Measurements from ENCODE around the gene LIN7B. TPM values are rescaled to one million over a fixed set of nuclear protein-coding genes. Genes with fewer than 3 reads are reported as not detected.

LIN7B gene, protein sequence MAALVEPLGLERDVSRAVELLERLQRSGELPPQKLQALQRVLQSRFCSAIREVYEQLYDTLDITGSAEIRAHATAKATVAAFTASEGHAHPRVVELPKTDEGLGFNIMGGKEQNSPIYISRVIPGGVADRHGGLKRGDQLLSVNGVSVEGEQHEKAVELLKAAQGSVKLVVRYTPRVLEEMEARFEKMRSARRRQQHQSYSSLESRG
- total RNA-seq (8.0 and 10.9 TPM in 2 replicates), polyA plus RNA-seq (2.6 TPM in 2 replicates), polyA minus RNA-seq (ENCODE audit: low replicate concordance) (0.75 and 1.6 TPM in 2 replicates)
- polyA plus RNA-seq (2012) = 5.5 and 6.9 TPM in 2 replicates

DNA sequence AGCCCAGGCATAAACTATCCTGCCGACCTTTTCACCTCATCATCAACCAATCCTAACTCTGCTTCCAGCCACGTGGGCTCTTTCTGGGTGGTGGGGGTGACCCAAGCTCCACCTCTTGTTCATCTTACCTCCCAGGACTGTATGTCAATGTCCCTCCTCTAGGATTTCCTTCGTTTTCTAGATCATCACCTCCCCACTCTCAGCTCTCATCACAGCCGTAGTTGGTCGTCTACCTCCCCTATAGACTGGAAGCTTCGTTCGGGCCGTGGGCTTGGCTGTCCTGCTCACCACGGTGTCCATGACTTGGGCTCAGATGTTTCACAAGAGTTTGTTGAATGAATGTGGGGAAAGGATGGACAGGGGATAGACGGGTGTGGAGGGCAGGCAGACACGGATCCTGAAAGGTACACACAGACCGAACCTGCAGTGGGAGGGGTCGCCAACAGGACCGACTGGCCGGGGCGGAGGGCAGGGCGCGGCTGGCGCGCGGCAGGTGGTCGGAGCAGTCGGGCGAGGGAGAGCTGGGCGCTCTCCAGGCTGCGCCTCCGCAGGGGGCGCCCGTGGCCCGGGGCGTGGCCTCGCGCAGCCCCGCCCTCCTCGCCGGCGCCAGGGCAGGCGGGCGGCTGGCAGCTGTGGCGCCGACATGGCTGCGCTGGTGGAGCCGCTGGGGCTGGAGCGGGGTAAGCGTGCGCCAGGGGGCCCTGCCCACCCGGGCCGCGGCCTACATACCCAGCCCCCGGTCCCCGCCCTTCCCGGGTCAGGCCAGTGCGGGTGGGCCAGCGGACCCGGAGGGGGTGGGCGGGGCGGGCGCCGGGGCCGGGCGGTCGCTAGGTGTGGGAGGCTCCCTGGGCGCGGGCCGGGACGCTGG is at the start of gene LIN7B:
TSS of gene LIN7B (plus strand) at position 609 of the 868 bp plus-strand sequence. CDS start at position 644, 35 bp downstream.
- Histone ChIP-seq H3K9me3 (ENCODE audit: control insufficient read depth, insufficient read depth, low read depth, low read length) (no peaks in the 10 kb centered on the region), H3K79me2 (ENCODE audit: control insufficient read depth, insufficient read depth, low read length) (no peaks in the 10 kb centered on the region), H3K27ac (ENCODE audit: insufficient read depth, low read length) (peak within 1 kb of the TSS; percentile 18), H3K36me3 (ENCODE audit: control insufficient read depth, insufficient read depth, low read length) (peaks cover 2% of the 10 kb centered on the region), H3K27me3 (ENCODE audit: control insufficient read depth, insufficient read depth, low read length) (no peaks in the 10 kb centered on the region), H3K9ac (ENCODE audit: insufficient read depth, low read length) (peak within 1 kb of the TSS; percentile 58), H3K4me1 (ENCODE audit: control insufficient read depth, extremely low read depth, insufficient read depth, low read length) (peaks cover 6% of the 10 kb centered on the region), H2AFZ (ENCODE audit: low read length) (peak within 1 kb of the TSS; percentile 78), H3K4me2 (ENCODE audit: extremely low read depth, insufficient read depth, low read length) (peak within 1 kb of the TSS; percentile 89), H4K20me1 (ENCODE audit: control insufficient read depth, extremely low read depth, insufficient read depth, low read length) (no peaks in the 10 kb centered on the region), H3K4me3 (replicated peaks in 1 of 4; ENCODE audit: control extremely low read depth in 1 of 4, insufficient read depth in 1 of 4, low read depth in 3 of 4, low read length in 4 of 4) (peak within 1 kb of the TSS; percentile 57 to 70 (median 65))
- DNase-seq (ENCODE audit: low read depth in 2 of 2) = peak; percentile 43 to 49
- TF ChIP-seq EZH2 (IDR thresholded peaks at IDR 0.05; ENCODE audit: low read length, missing control alignments) = no peak
- TF ChIP-seq, protein P1, sequence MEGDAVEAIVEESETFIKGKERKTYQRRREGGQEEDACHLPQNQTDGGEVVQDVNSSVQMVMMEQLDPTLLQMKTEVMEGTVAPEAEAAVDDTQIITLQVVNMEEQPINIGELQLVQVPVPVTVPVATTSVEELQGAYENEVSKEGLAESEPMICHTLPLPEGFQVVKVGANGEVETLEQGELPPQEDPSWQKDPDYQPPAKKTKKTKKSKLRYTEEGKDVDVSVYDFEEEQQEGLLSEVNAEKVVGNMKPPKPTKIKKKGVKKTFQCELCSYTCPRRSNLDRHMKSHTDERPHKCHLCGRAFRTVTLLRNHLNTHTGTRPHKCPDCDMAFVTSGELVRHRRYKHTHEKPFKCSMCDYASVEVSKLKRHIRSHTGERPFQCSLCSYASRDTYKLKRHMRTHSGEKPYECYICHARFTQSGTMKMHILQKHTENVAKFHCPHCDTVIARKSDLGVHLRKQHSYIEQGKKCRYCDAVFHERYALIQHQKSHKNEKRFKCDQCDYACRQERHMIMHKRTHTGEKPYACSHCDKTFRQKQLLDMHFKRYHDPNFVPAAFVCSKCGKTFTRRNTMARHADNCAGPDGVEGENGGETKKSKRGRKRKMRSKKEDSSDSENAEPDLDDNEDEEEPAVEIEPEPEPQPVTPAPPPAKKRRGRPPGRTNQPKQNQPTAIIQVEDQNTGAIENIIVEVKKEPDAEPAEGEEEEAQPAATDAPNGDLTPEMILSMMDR (conservative IDR thresholded peaks at IDR 0.05 in 1 of 2, IDR thresholded peaks at IDR 0.05 in 1 of 2; ENCODE audit: low read depth in 1 of 2, low read length in 2 of 2) = no peak

DNA sequence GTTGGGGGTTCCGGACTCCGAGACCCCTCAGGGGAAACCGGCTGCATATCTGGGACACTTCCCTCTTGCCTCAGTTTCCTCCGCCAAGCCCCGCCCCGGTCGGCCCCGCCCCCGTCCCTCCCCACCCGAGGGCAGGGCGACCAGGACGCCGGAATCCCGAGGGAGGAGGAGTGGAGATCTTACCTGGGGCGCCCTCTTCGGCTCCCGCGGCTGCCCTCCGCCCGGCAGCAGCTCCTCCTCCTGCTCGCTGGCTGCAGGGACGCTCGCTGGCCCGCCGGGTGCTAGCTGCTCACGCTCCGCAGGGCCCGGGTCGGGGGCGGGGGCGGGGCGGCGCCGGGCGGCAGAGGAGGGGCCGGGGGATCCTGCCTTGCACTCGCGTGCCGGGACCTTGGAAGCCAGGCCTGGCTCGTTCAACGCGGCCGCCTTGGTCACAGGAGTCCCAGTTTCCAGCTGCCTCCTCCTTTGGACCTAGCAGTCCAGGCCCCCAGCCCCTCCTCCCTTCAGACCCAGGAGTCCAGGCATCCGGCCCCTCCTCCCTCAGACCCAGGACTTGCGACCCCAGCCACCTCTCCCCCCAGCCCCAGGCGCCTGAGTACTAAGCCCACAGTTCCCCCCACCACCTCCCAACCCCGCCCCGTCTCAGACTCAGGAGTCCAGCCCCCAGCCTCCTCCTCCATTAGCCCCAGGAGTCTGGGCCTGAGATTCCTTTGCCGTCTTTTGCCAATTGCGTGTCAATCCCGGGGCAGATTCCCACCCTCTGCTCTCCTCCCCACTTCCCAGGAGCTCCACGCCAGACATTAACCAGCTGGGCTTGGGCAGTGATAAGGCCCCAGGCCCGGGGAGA is 49.2 kb upstream of the LIN7B start, which contains the start of gene NTF4:
TSS of gene NTF4 (minus strand) at position 51 of the 844 bp plus-strand sequence. CDS start 2,821 bp downstream, outside the sequence.
- Histone ChIP-seq H3K27ac (ENCODE audit: insufficient read depth, low read length) (no peak within 1 kb of the TSS), H2AFZ (ENCODE audit: low read length) (no peak within 1 kb of the TSS), H3K4me1 (ENCODE audit: control insufficient read depth, extremely low read depth, insufficient read depth, low read length) (no peaks in the 10 kb centered on the region), H3K9me3 (ENCODE audit: control insufficient read depth, insufficient read depth, low read depth, low read length) (no peaks in the 10 kb centered on the region), H3K4me3 (replicated peaks in 1 of 4; ENCODE audit: control extremely low read depth in 1 of 4, insufficient read depth in 1 of 4, low read depth in 3 of 4, low read length in 4 of 4) (no peak within 1 kb of the TSS), H3K9ac (ENCODE audit: insufficient read depth, low read length) (no peak within 1 kb of the TSS), H3K27me3 (ENCODE audit: control insufficient read depth, insufficient read depth, low read length) (peaks cover 31% of the 10 kb centered on the region), H3K79me2 (ENCODE audit: control insufficient read depth, insufficient read depth, low read length) (no peaks in the 10 kb centered on the region), H4K20me1 (ENCODE audit: control insufficient read depth, extremely low read depth, insufficient read depth, low read length) (no peaks in the 10 kb centered on the region), H3K36me3 (ENCODE audit: control insufficient read depth, insufficient read depth, low read length) (no peaks in the 10 kb centered on the region), H3K4me2 (ENCODE audit: extremely low read depth, insufficient read depth, low read length) (no peak within 1 kb of the TSS)
- peak in 1 of 2 donors; percentile 41 for DNase-seq (ENCODE audit: low read depth in 2 of 2)
- no peak for TF ChIP-seq EZH2 (IDR thresholded peaks at IDR 0.05; ENCODE audit: low read length, missing control alignments)
- TF ChIP-seq, protein P1 (conservative IDR thresholded peaks at IDR 0.05 in 1 of 2, IDR thresholded peaks at IDR 0.05 in 1 of 2; ENCODE audit: low read depth in 1 of 2, low read length in 2 of 2) = no peak
